Measurements from ENCODE around the gene MED31. TPM values are rescaled to one million over a fixed set of nuclear protein-coding genes. Genes with fewer than 3 reads are reported as not detected.
A peak's percentile ranks its signal among the peaks of the same experiment; 100 is the strongest.

The MED31 gene
- total and polyA plus RNA-seq, 2 of the 13 experiments (the other 11 are each of a cell fraction or from before 2014, with no cell fraction given): 19.0 to 20.9 TPM

DNA sequence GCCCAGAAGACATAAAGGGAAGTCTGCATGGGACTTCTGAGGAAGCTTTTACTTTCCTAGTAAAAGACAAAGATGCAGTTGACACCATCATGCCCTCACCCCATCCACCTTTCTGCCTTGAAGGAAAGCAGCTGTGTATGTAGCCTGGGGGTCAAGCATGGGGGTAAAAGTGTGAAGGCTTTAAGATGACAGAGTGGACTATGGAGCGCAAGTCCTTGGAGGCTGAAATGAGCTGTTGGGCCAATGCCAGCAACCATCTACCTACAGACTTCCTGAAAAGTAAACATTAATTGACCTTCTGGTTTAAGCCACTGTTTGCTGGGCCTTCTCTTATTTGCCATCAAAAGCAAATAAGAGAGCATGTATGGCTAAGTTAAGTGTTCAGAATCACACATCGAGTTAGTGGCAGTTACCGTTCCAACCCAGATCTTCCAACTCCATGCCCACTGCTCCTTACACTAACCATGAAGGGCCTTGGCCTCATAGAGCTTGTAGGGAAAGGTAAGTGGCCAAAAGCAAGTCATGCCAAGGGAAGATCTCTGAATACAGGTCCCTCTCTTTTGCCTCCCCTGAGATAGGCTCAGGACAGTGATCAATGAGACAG lies 31.8 kb upstream of the MED31 start (continued):
- TF ChIP-seq ZSCAN25 (CRISPR knock-in tag; IDR thresholded peaks at IDR 0.05): no peak
- TF ChIP-seq BHLHE40 (IDR thresholded peaks at IDR 0.05; ENCODE audit: low read length): no peak
- 0 out of 2 replicates have a peak, but pooled peaks have one; percentile 22 for TF ChIP-seq FOXK1 (CRISPR knock-in tag; IDR thresholded peaks at IDR 0.05; ENCODE audit: borderline replicate concordance, low read depth)
- TF ChIP-seq SP140L (CRISPR knock-in tag; IDR thresholded peaks at IDR 0.05; ENCODE audit: borderline replicate concordance): no peak
- TF ChIP-seq ZNF232 (CRISPR knock-in tag; IDR thresholded peaks at IDR 0.05; ENCODE audit: borderline replicate concordance): no peak
- TF ChIP-seq, protein P1, sequence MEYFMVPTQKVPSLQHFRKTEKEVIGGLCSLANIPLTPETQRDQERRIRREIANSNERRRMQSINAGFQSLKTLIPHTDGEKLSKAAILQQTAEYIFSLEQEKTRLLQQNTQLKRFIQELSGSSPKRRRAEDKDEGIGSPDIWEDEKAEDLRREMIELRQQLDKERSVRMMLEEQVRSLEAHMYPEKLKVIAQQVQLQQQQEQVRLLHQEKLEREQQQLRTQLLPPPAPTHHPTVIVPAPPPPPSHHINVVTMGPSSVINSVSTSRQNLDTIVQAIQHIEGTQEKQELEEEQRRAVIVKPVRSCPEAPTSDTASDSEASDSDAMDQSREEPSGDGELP (IDR thresholded peaks at IDR 0.05; ENCODE audit: borderline replicate concordance, low read depth): no peak
- TF ChIP-seq ZNF619 (CRISPR knock-in tag; IDR thresholded peaks at IDR 0.05): no peak
- TF ChIP-seq TMF1 (CRISPR knock-in tag; IDR thresholded peaks at IDR 0.05; ENCODE audit: low read depth): 0 out of 2 replicates have a peak, but pooled peaks have one; percentile 31
- no peak for TF ChIP-seq MTA1 (CRISPR knock-in tag; IDR thresholded peaks at IDR 0.05; ENCODE audit: borderline replicate concordance)
- TF ChIP-seq ZNF839 (CRISPR knock-in tag; IDR thresholded peaks at IDR 0.05; ENCODE audit: borderline replicate concordance): no peak
- TF ChIP-seq, protein P2, sequence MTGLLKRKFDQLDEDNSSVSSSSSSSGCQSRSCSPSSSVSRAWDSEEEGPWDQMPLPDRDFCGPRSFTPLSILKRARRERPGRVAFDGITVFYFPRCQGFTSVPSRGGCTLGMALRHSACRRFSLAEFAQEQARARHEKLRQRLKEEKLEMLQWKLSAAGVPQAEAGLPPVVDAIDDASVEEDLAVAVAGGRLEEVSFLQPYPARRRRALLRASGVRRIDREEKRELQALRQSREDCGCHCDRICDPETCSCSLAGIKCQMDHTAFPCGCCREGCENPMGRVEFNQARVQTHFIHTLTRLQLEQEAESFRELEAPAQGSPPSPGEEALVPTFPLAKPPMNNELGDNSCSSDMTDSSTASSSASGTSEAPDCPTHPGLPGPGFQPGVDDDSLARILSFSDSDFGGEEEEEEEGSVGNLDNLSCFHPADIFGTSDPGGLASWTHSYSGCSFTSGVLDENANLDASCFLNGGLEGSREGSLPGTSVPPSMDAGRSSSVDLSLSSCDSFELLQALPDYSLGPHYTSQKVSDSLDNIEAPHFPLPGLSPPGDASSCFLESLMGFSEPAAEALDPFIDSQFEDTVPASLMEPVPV (CRISPR knock-in tag; IDR thresholded peaks at IDR 0.05): no peak; the same call in 1 of the 2 replicates
- peak; percentile 72 for TF ChIP-seq HNF4A (CRISPR knock-in tag; IDR thresholded peaks at IDR 0.05)
- TF ChIP-seq ATF7 (IDR thresholded peaks at IDR 0.05): no peak
- TF ChIP-seq ATF7 (CRISPR knock-in tag; IDR thresholded peaks at IDR 0.05): no peak
- TF ChIP-seq, protein P3, sequence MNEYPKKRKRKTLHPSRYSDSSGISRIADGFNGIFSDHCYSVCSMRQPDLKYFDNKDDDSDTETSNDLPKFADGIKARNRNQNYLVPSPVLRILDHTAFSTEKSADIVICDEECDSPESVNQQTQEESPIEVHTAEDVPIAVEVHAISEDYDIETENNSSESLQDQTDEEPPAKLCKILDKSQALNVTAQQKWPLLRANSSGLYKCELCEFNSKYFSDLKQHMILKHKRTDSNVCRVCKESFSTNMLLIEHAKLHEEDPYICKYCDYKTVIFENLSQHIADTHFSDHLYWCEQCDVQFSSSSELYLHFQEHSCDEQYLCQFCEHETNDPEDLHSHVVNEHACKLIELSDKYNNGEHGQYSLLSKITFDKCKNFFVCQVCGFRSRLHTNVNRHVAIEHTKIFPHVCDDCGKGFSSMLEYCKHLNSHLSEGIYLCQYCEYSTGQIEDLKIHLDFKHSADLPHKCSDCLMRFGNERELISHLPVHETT (CRISPR knock-in tag; conservative IDR thresholded peaks at IDR 0.05): no peak
- TF ChIP-seq, protein P4, sequence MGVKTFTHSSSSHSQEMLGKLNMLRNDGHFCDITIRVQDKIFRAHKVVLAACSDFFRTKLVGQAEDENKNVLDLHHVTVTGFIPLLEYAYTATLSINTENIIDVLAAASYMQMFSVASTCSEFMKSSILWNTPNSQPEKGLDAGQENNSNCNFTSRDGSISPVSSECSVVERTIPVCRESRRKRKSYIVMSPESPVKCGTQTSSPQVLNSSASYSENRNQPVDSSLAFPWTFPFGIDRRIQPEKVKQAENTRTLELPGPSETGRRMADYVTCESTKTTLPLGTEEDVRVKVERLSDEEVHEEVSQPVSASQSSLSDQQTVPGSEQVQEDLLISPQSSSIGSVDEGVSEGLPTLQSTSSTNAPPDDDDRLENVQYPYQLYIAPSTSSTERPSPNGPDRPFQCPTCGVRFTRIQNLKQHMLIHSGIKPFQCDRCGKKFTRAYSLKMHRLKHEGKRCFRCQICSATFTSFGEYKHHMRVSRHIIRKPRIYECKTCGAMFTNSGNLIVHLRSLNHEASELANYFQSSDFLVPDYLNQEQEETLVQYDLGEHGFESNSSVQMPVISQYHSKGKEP (CRISPR knock-in tag; IDR thresholded peaks at IDR 0.05): no peak
- TF ChIP-seq BRCA1 (CRISPR knock-in tag; IDR thresholded peaks at IDR 0.05): 0 out of 2 replicates have a peak, but pooled peaks have one; percentile 75
- no peak for TF ChIP-seq SYNCRIP (IDR thresholded peaks at IDR 0.05; ENCODE audit: insufficient read depth, low read depth, low read length)
- peak; percentile 25; the same call in 1 of the 2 replicates for TF ChIP-seq BRD4 (CRISPR knock-in tag; IDR thresholded peaks at IDR 0.05)
- no peak for TF ChIP-seq MAFK (conservative IDR thresholded peaks at IDR 0.05 in 1 of 2, IDR thresholded peaks at IDR 0.05 in 1 of 2; ENCODE audit: low read length in 2 of 2)
- peak; percentile 55; the same call in 1 of the 2 replicates for TF ChIP-seq RXRB (CRISPR knock-in tag; IDR thresholded peaks at IDR 0.05; ENCODE audit: borderline replicate concordance)

All from HepG2 (cell line).